ENCODE measurements around the gene ABCA13.

The ABCA13 gene

GRCh38 chr7:48551652-48552051 is 380.4 kb downstream of the ABCA13 start:
- H3K4me3 ChIP-seq (ENCODE audit: low read depth, low read length), result no peak overlapping the region
- DNase-seq (ENCODE audit: low read depth), result no peak

- H3K4me3 ChIP-seq (ENCODE audit: low read depth, low read length), result no peak overlapping the region
- DNase-seq (ENCODE audit: low read depth), result no peak
Measured at GRCh38 chr7:48563334-48563733, 392.1 kb downstream of the ABCA13 start.

- no peak for DNase-seq (ENCODE audit: low read depth)
Measured at GRCh38 chr7:48575516-48575915, 404.3 kb downstream of the ABCA13 start.

GRCh38 chr7:48587475-48587874 is 416.2 kb downstream of the ABCA13 start:
- no peak for DNase-seq (ENCODE audit: low read depth)

More at GRCh38 chr7:48575516-48575915, 404.3 kb downstream of the ABCA13 start:
- no peak overlapping the region for H3K4me3 ChIP-seq (ENCODE audit: low read depth, low read length)

GRCh38 chr7:48594349-48594748 is 423.1 kb downstream of the ABCA13 start:
- H3K4me3 ChIP-seq (ENCODE audit: low read depth, low read length), result no peak overlapping the region
- DNase-seq (ENCODE audit: low read depth), result no peak

More at GRCh38 chr7:48587475-48587874, 416.2 kb downstream of the ABCA13 start:
- no peak overlapping the region for H3K4me3 ChIP-seq (ENCODE audit: low read depth, low read length)

GRCh38 chr7:48595756-48596155 is 424.5 kb downstream of the ABCA13 start:
- no peak for DNase-seq (ENCODE audit: low read depth)
- H3K4me3 ChIP-seq (ENCODE audit: low read depth, low read length), result no peak overlapping the region

- H3K4me3 ChIP-seq (ENCODE audit: low read depth, low read length), result no peak overlapping the region
- no peak for DNase-seq (ENCODE audit: low read depth)
Measured at GRCh38 chr7:48610705-48611104, 439.4 kb downstream of the ABCA13 start.

GRCh38 chr7:48611993-48612392 is 440.7 kb downstream of the ABCA13 start:
- no peak overlapping the region for H3K4me3 ChIP-seq (ENCODE audit: low read depth, low read length)
- DNase-seq (ENCODE audit: low read depth), result no peak

- no peak for DNase-seq (ENCODE audit: low read depth)
- no peak overlapping the region for H3K4me3 ChIP-seq (ENCODE audit: low read depth, low read length)
Measured at GRCh38 chr7:48617508-48617907, 446.2 kb downstream of the ABCA13 start.

GRCh38 chr7:48617993-48618392 is 446.7 kb downstream of the ABCA13 start:
- DNase-seq (ENCODE audit: low read depth), result no peak
- no peak overlapping the region for H3K4me3 ChIP-seq (ENCODE audit: low read depth, low read length)

- no peak for DNase-seq (ENCODE audit: low read depth)
- no peak overlapping the region for H3K4me3 ChIP-seq (ENCODE audit: low read depth, low read length)
Measured at GRCh38 chr7:48621076-48621475, 449.8 kb downstream of the ABCA13 start.

- no peak for DNase-seq (ENCODE audit: low read depth)
- no peak overlapping the region for H3K4me3 ChIP-seq (ENCODE audit: low read depth, low read length)
Measured at GRCh38 chr7:48627164-48627563, 455.9 kb downstream of the ABCA13 start.

GRCh38 chr7:48628793-48629349 is 457.6 kb downstream of the ABCA13 start:
- no peak for DNase-seq (ENCODE audit: low read depth)
- no peak overlapping the region for H3K4me3 ChIP-seq (ENCODE audit: low read depth, low read length)

- no peak overlapping the region for H3K4me3 ChIP-seq (ENCODE audit: low read depth, low read length)
- DNase-seq (ENCODE audit: low read depth), result no peak
Measured at GRCh38 chr7:48634116-48634632, 462.9 kb downstream of the ABCA13 start.

GRCh38 chr7:48635796-48636195 is 464.5 kb downstream of the ABCA13 start:
- no peak overlapping the region for H3K4me3 ChIP-seq (ENCODE audit: low read depth, low read length)
- no peak for DNase-seq (ENCODE audit: low read depth)

GRCh38 chr7:48636391-48637015 is 465.2 kb downstream of the ABCA13 start:
- H3K4me3 ChIP-seq (ENCODE audit: low read depth, low read length), result no peak overlapping the region
- DNase-seq (ENCODE audit: low read depth), result no peak

GRCh38 chr7:48637382-48637781 is 466.1 kb downstream of the ABCA13 start:
- H3K4me3 ChIP-seq (ENCODE audit: low read depth, low read length), result no peak overlapping the region
- DNase-seq (ENCODE audit: low read depth), result no peak

- H3K4me3 ChIP-seq (ENCODE audit: low read depth, low read length), result no peak overlapping the region
- DNase-seq (ENCODE audit: low read depth), result no peak
Measured at GRCh38 chr7:48638041-48638440, 466.8 kb downstream of the ABCA13 start.

GRCh38 chr7:48643431-48644013 is 472.3 kb downstream of the ABCA13 start:
- H3K4me3 ChIP-seq (ENCODE audit: low read depth, low read length), result no peak overlapping the region
- no peak for DNase-seq (ENCODE audit: low read depth)

GRCh38 chr7:48658138-48658537 is 486.9 kb downstream of the ABCA13 start:
- DNase-seq (ENCODE audit: low read depth), result no peak
- H3K4me3 ChIP-seq (ENCODE audit: low read depth, low read length), result no peak overlapping the region

GRCh38 chr7:48660306-48660870 is 489.1 kb downstream of the ABCA13 start:
- no peak for DNase-seq (ENCODE audit: low read depth)
- no peak overlapping the region for H3K4me3 ChIP-seq (ENCODE audit: low read depth, low read length)
